K562 (cell line): ENCODE data around the gene FOXJ3. TPM values are rescaled to one million over a fixed set of nuclear protein-coding genes. Genes with fewer than 3 reads are reported as not detected.

Source experiments
- ATAC-seq: fragments of 200-7000 bp; cut with Tn5 transposase; 3 replicates; pipeline ENCODE4 v1.9.1; 2020; ENCODE audit warnings: moderate library complexity
- BruUV-seq: library from RNA; stranded (reverse); fragments of 400-500 nt; replicated peaks from 2 replicates; lab custom pipeline; 2021; lab: Mats Ljungman, UMichigan
- CTCF ChIA-PET: fragments of 300-600 bp; formaldehyde crosslinking; extraction: SDS; loops from one replicate; lab custom pipeline; 2021; ENCODE audit warnings: low intra/inter-chr PET ratio; lab: Yijun Ruan, JAX
- POLR2A ChIA-PET: fragments of 300-600, 350-650 bp; sonication (Branson Sonifier 250); formaldehyde crosslinking; extraction: SDS; loops from one replicate; lab custom pipeline; 2021; ENCODE audit warnings: antibody characterized with exemption, inconsistent platforms; lab: Yijun Ruan, JAX
- DNase-seq, 4 experiments: peaks; one replicate each; pipeline versions ENCODE4 v3.0.0 to v3.0.0-alpha.2; 2011 to 2018; ENCODE audit warnings: low spot score in 3 of 4, mixed read lengths in 3 of 4; ENCODE audit errors: extremely low read depth in 1 of 4
- FAIRE-seq: peaks from 2 replicates; lab custom pipeline; 2011; peaks lifted over from hg19 to GRCh38; lab: Jason Lieb, UNC
- H2AFZ ChIP-seq: 2 replicates; pipeline ENCODE4 v1.6.0; 2011; ENCODE audit warnings: low read depth, low read length, control low read depth, inconsistent platforms
- H3K27ac ChIP-seq: fragments of 200-600 bp; 3 replicates; pipeline ENCODE4 v1.8.0; 2011; ENCODE audit warnings: low read depth, mild to moderate bottlenecking, control low read depth, inconsistent platforms, low read length, moderate library complexity, mixed read lengths; ENCODE audit errors: extremely low read depth
- H3K27me3 ChIP-seq, 2 experiments: fragments of 300-600 bp in 1 of 2; 2 replicates in 1 of 2; 3 replicates in 1 of 2; pipeline versions ENCODE4 v1.6.0 to v1.8.0; 2011; ENCODE audit warnings: inconsistent platforms in 2 of 2, low read length in 2 of 2, mild to moderate bottlenecking in 1 of 2, mixed read lengths in 1 of 2, moderate library complexity in 1 of 2; ENCODE audit not compliant: control insufficient read depth in 2 of 2, insufficient read depth in 2 of 2
- H3K36me3 ChIP-seq: fragments of 300-600 bp; 3 replicates; pipeline ENCODE4 v1.8.0; 2011; ENCODE audit warnings: mild to moderate bottlenecking, low read length, inconsistent platforms; ENCODE audit not compliant: control insufficient read depth, insufficient read depth
- H3K4me1 ChIP-seq, 2 experiments: fragments of 200-600 bp in 1 of 2; replicated peaks in 1 of 2; 2 replicates in 1 of 2; 3 replicates in 1 of 2; pipeline versions ENCODE4 v1.5.1 to v1.8.0; 2011; ENCODE audit warnings: inconsistent platforms in 2 of 2, low read length in 2 of 2, mild to moderate bottlenecking in 1 of 2, mixed read lengths in 1 of 2, moderate library complexity in 1 of 2; ENCODE audit not compliant: control insufficient read depth in 2 of 2, insufficient read depth in 2 of 2
- H3K4me2 ChIP-seq: 2 replicates; pipeline ENCODE4 v1.6.1; 2011; ENCODE audit warnings: low read length, control low read depth, inconsistent platforms, mixed read lengths; ENCODE audit not compliant: insufficient read depth
- H3K4me3 ChIP-seq: fragments of 200-600 bp; sonication (generic), shearing (Covaris generic); 2 replicates; pipeline ENCODE4 v1.5.1; 2016; ENCODE audit warnings: control low read depth, inconsistent platforms
- H3K79me2 ChIP-seq: fragments of 200-600 bp; 3 replicates; pipeline ENCODE4 v1.8.0; 2011; ENCODE audit warnings: low read length, inconsistent platforms; ENCODE audit not compliant: control insufficient read depth, insufficient read depth
- H3K9ac ChIP-seq, 2 experiments: 2 replicates each; pipeline versions ENCODE4 v1.6.0 to v1.6.1; 2011; ENCODE audit warnings: low read depth in 2 of 2, low read length in 2 of 2, control low read depth in 1 of 2, inconsistent platforms in 1 of 2, mild to moderate bottlenecking in 1 of 2, mixed read lengths in 1 of 2; ENCODE audit not compliant: insufficient read depth in 1 of 2
- H3K9me1 ChIP-seq: one replicate; pipeline ENCODE4 v1.6.0; 2011; ENCODE audit warnings: inconsistent platforms, mild to moderate bottlenecking, low read length, moderate library complexity; ENCODE audit not compliant: control insufficient read depth, insufficient read depth
- H3K9me3 ChIP-seq: replicated peaks from 2 replicates; pipeline ENCODE4 v1.5.1; 2011; ENCODE audit warnings: low read depth, low read length, inconsistent platforms; ENCODE audit not compliant: control insufficient read depth, insufficient read depth
- H4K20me1 ChIP-seq: replicated peaks from 2 replicates; pipeline ENCODE4 v1.6.1; 2011; ENCODE audit warnings: low read length, inconsistent platforms, mixed read lengths; ENCODE audit not compliant: control insufficient read depth, insufficient read depth
- BRCA1 ChIP-seq, 2 experiments: fragments of 450-650 bp in 1 of 2; sonication (generic) in 1 of 2; formaldehyde crosslinking in 1 of 2; IDR thresholded peaks; 2 replicates each; pipeline versions ENCODE4 v1.5.0 to v1.6.1; 2017 to 2020; ENCODE audit warnings: mild to moderate bottlenecking in 1 of 2, missing genetic modification reagents in 1 of 2
- BRD4 ChIP-seq: fragments of 200-600 bp; sonication (generic); IDR thresholded peaks from 2 replicates; pipeline ENCODE4 v1.6.1; 2017; ENCODE audit warnings: inconsistent platforms
- CBX1 ChIP-seq: sonication (generic); IDR thresholded peaks from 2 replicates; pipeline ENCODE4 v1.6.1; 2016; ENCODE audit warnings: antibody characterized with exemption, low read depth, mild to moderate bottlenecking
- CCNT2 ChIP-seq: IDR thresholded peaks from 2 replicates; pipeline ENCODE4 v1.6.1; 2011; ENCODE audit warnings: borderline replicate concordance, low read depth, mild to moderate bottlenecking, moderate library complexity, mixed read lengths, low read length; ENCODE audit not compliant: insufficient read length; ENCODE audit errors: extremely low read depth
- ETV5 ChIP-seq: sonication (generic); formaldehyde crosslinking; IDR thresholded peaks from 2 replicates; pipeline ENCODE4 v1.4.0; 2020; ENCODE audit warnings: low read depth, mild to moderate bottlenecking, missing genetic modification reagents
- FOXK1 ChIP-seq: sonication (generic); formaldehyde crosslinking; IDR thresholded peaks from 2 replicates; pipeline ENCODE4 v1.8.0; 2022; ENCODE audit warnings: missing genetic modification reagents, mild to moderate bottlenecking, borderline replicate concordance
- HNRNPLL ChIP-seq: fragments of 200-400 bp; formaldehyde crosslinking; IDR thresholded peaks from 2 replicates; pipeline ENCODE4 v1.6.1; 2017; ENCODE audit warnings: low read length, low read depth, mild to moderate bottlenecking; ENCODE audit not compliant: poor library complexity, severe bottlenecking
- MCM3 ChIP-seq: fragments of 450-650 bp; IDR thresholded peaks from 2 replicates; pipeline ENCODE4 v1.6.1; 2016
- NCOA1 ChIP-seq: fragments of 450-650 bp; IDR thresholded peaks from 2 replicates; pipeline ENCODE4 v1.6.1; 2016; ENCODE audit warnings: low read depth
- NCOA6 ChIP-seq: fragments of 450-650 bp; IDR thresholded peaks from 2 replicates; pipeline ENCODE4 v1.6.1; 2017; ENCODE audit warnings: mild to moderate bottlenecking
- PTBP1 ChIP-seq: fragments of 200-400 bp; formaldehyde crosslinking; IDR thresholded peaks from 2 replicates; pipeline ENCODE4 v1.6.1; 2017; ENCODE audit warnings: low read depth, low read length
- SMARCC2 ChIP-seq: fragments of 450-650 bp; IDR thresholded peaks from 2 replicates; pipeline ENCODE4 v1.6.1; 2017; ENCODE audit warnings: antibody characterized with exemption, moderate library complexity, mild to moderate bottlenecking, low read depth
- ZC3H4 ChIP-seq: sonication (generic); formaldehyde crosslinking; IDR thresholded peaks from 2 replicates; pipeline ENCODE4 v1.9.0; 2021; ENCODE audit warnings: missing genetic modification reagents, borderline replicate concordance
- ZKSCAN8 ChIP-seq: fragments of 200-800 bp; sonication (Bioruptor generic); IDR thresholded peaks from 2 replicates; pipeline ENCODE4 v1.6.1; 2016; ENCODE audit warnings: missing genetic modification characterization, missing compliant biosample characterization
- ZNF124 ChIP-seq: sonication (generic); formaldehyde crosslinking; IDR thresholded peaks from 2 replicates; pipeline ENCODE4 v1.8.1; 2022; ENCODE audit warnings: missing genetic modification reagents
- ZNF75A ChIP-seq: fragments of 450-650 bp; formaldehyde crosslinking; IDR thresholded peaks from 2 replicates; pipeline ENCODE4 v1.4.0; 2020; ENCODE audit warnings: mild to moderate bottlenecking
- ZNF77 ChIP-seq: fragments of 250-450 bp; sonication (Bioruptor Pico); IDR thresholded peaks from 2 replicates; pipeline ENCODE4 v1.5.0; 2020
- ZNF780A ChIP-seq: fragments of 250-450 bp; sonication (Bioruptor Pico); IDR thresholded peaks from 2 replicates; pipeline ENCODE4 v1.5.0; 2021; ENCODE audit warnings: mild to moderate bottlenecking
- WGBS: fragments of 100-300 bp; shearing (Covaris generic); methylation state at CpG from one replicate; pipeline ENCODE4 v1.1.6; 2016; ENCODE audit warnings: low coverage, mixed read lengths; ENCODE audit not compliant: insufficient coverage; ENCODE audit errors: missing lambda C conversion rate; 5-methylcytosine and 5-hydroxymethylcytosine counted together
- in situ Hi-C: fragments of 300-500 bp; cut with MboI; formaldehyde crosslinking; loops from 4 replicates; pipeline ENCODE4 v1.15.0; 2018; ENCODE audit warnings: inconsistent platforms, mixed read lengths
- intact Hi-C: fragments of 100-400 bp; cut with micrococcal nuclease; formaldehyde crosslinking; loops from 2 replicates; pipeline ENCODE4 v1.14.2; 2022
- polyA plus RNA-seq, 8 experiments: library from polyadenylated mRNA; depleted of rRNA in 4 of 8; stranded (reverse) in 5 of 8; unstranded in 3 of 8; fragments of >200 nt; fragmentation: Nextera tagmentation in 2 of 8; fragmentation: Illumina TruSeq in 1 of 8; extraction: Ambion mirVana in 2 of 8; extraction: Trizol in 1 of 8; gene quantifications; 2 replicates each; pipeline versions ENCODE4 v1.2.1 to v1.2.3, GENCODE V29; 2011 to 2014; ENCODE audit warnings: inconsistent platforms in 1 of 8, missing spikeins in 1 of 8
- total RNA-seq, 7 experiments: library from RNA; depleted of rRNA in 6 of 7; stranded (reverse); fragments of >200 nt in 6 of 7; fragmentation: Illumina TruSeq in 2 of 7; extraction: Trizol in 2 of 7; gene quantifications; 2 replicates each; pipeline versions ENCODE4 v1.2.1 to v1.2.3, GENCODE V29; 2011 to 2021; ENCODE audit warnings: low replicate concordance in 1 of 7
- TF ChIP-seq, protein P1 (sequence below): fragments of 250-450 bp; sonication (Bioruptor Pico); IDR thresholded peaks from 2 replicates; pipeline ENCODE4 v1.8.0; 2021; ENCODE audit warnings: mild to moderate bottlenecking, moderate library complexity

The FOXJ3 gene
- total and polyA plus RNA-seq, 9 of the 15 experiments (the other 6 are each of a cell fraction or from before 2014, with no cell fraction given) = 8.7 to 35.3 (median 23.4) TPM

DNA sequence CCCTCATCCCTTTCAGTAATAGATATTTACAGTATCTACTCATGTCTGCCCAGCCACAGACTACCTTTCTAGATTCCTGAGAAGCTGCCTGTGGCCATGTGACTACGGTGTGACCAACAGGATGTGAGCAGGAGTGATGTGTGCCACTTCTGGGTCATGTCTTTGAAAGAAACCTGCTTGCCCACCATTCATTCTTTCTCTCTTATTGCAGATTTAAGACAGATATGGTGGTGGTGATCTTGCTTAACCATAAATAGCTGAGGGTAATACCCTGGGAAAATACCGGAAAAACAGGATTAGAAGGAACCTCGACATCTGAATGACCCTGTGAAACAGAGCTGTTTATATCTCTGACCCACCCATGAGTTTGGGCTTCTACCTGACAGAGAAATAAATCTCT, 128.9 kb downstream of the FOXJ3 start:
- Histone ChIP-seq H3K36me3 (peaks cover 43% of the 10 kb centered on the region), H3K4me1 (no peaks in the 10 kb centered on the region; a peak in 2 of 5 replicates), H4K20me1 (no peaks in the 10 kb centered on the region), H3K9me1 (no peaks in the 10 kb centered on the region), H2AFZ (no peak overlapping the region), H3K9me3 (0 out of 2 replicates have a peak, but pooled peaks cover 3% of the 10 kb centered on the region), H3K27me3 (no peaks in the 10 kb centered on the region), H3K27ac (no peak overlapping the region), H3K4me3 (no peak overlapping the region), H3K4me2 (no peak overlapping the region), H3K79me2 (peaks cover 37% of the 10 kb centered on the region), H3K9ac (no peak overlapping the region)
- CTCF ChIA-PET = no interaction called here
- intact Hi-C loops (no loop called here), in situ Hi-C loops (no loop called here)
- WGBS = 87% methylated on average over 3 of the region's 3 CpGs
- ATAC-seq (no peak), FAIRE-seq (no peak), DNase-seq (no peak)
- POLR2A ChIA-PET = no interaction called here
- no TSS peak for BruUV-seq
- TF ChIP-seq ZNF77 (CRISPR knock-in tag) (no peak), ZNF75A (no peak), ETV5 (CRISPR knock-in tag) (no peak), CCNT2 (no peak), SMARCC2 (no peak), ZC3H4 (no peak), MCM3 (no peak), BRD4 (no peak), ZNF780A (CRISPR knock-in tag) (no peak), NCOA6 (no peak), ZKSCAN8 (CRISPR knock-in tag) (no peak), HNRNPLL (no peak), NCOA1 (no peak), CBX1 (no peak), BRCA1 (IDR thresholded peaks at IDR 0.05) (no peak), BRCA1 (CRISPR knock-in tag; IDR thresholded peaks at IDR 0.05) (no peak), FOXK1 (no peak), PTBP1 (no peak), ZNF124 (CRISPR knock-in tag) (no peak)
- TF ChIP-seq, protein P1, sequence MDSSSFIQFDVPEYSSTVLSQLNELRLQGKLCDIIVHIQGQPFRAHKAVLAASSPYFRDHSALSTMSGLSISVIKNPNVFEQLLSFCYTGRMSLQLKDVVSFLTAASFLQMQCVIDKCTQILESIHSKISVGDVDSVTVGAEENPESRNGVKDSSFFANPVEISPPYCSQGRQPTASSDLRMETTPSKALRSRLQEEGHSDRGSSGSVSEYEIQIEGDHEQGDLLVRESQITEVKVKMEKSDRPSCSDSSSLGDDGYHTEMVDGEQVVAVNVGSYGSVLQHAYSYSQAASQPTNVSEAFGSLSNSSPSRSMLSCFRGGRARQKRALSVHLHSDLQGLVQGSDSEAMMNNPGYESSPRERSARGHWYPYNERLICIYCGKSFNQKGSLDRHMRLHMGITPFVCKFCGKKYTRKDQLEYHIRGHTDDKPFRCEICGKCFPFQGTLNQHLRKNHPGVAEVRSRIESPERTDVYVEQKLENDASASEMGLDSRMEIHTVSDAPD (CRISPR knock-in tag) = no peak
